Measurements from ENCODE around the gene FSIP1.

The FSIP1 gene

DNA sequence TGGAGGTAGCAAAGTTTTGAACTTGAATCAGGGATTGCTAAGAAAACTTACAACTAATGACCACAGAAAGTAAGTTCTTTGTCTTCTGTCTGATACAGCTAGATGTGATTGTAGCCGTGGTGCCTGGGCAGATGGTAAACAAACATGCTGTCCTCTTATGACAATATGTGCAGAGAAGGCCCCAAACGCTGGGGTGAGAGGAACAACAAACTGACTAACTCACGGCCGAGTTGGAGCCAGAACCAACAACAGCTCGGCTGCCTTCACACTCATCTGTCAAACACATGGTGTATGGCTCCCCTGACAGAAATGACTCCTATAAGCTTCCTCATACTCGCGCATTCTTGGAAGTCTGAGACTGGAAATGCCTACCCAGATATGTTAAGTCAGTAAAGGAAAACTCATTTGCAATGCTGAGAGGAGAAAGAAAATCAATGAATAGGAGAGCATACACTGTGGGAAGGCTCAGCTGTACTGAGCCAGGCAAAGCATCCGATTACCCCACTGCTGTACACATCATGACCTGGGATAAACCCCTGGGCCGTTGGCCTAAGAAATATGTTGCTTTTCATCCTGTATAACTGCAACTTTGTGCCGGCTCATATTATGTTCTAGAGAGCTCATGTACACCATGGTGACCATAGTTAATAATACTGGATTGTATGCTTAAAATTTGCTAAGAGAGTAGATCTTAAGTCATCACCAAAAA, 196.1 kb downstream of the FSIP1 start:
- TF ChIP-seq, protein P1, sequence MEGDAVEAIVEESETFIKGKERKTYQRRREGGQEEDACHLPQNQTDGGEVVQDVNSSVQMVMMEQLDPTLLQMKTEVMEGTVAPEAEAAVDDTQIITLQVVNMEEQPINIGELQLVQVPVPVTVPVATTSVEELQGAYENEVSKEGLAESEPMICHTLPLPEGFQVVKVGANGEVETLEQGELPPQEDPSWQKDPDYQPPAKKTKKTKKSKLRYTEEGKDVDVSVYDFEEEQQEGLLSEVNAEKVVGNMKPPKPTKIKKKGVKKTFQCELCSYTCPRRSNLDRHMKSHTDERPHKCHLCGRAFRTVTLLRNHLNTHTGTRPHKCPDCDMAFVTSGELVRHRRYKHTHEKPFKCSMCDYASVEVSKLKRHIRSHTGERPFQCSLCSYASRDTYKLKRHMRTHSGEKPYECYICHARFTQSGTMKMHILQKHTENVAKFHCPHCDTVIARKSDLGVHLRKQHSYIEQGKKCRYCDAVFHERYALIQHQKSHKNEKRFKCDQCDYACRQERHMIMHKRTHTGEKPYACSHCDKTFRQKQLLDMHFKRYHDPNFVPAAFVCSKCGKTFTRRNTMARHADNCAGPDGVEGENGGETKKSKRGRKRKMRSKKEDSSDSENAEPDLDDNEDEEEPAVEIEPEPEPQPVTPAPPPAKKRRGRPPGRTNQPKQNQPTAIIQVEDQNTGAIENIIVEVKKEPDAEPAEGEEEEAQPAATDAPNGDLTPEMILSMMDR (IDR thresholded peaks at IDR 0.05; ENCODE audit: borderline replicate concordance, insufficient read depth, low read depth, low read length) = no peak
- H3K4me3 ChIP-seq (ENCODE audit: low read depth, low read length) = no peak overlapping the region

GRCh38 chr15:39585871-39586301, 196.8 kb downstream of the FSIP1 start:
- H3K4me3 ChIP-seq (ENCODE audit: low read depth, low read length) = no peak overlapping the region

GRCh38 chr15:39585389-39585841, 197.2 kb downstream of the FSIP1 start:
- no peak overlapping the region for H3K4me3 ChIP-seq (ENCODE audit: low read depth, low read length)
- TF ChIP-seq, protein P1 (IDR thresholded peaks at IDR 0.05; ENCODE audit: borderline replicate concordance, insufficient read depth, low read depth, low read length) = no peak

More at GRCh38 chr15:39585871-39586301, 196.8 kb downstream of the FSIP1 start:
- TF ChIP-seq, protein P1 (IDR thresholded peaks at IDR 0.05; ENCODE audit: borderline replicate concordance, insufficient read depth, low read depth, low read length) = no peak

DNA sequence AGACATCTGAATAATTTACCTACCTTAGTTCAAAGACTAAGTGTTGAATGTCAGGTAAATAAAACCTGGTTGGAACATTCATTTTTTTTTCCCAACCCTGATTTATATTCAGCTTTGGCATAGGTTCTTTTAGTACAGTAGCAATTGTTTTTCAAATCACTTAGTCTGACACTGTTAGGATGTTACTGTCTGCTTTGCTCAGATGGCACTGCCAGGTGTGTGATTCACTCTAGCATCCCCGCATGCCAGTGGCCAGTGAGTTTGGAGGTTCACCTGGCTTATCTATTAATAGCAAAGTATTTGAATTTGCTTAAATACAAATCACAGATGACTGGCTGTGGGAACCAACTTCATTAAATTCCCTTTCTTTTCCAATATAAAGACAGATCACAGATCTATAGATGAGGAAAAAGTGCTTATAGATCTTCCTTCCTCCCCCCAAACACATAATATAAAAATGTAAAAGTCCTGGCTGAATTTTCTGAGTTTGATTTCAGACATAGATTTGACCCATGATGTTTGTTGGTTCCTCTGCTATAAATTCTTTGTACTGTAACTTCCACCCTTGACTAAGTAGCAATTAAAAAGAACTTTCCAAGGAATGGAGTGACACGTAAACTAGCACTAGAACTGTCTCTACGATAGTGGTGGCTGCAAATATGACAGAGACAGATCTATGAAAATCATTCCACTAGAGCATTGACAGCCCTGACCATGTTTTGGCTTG, 197.8 kb downstream of the FSIP1 start:
- TF ChIP-seq, protein P1 (IDR thresholded peaks at IDR 0.05; ENCODE audit: borderline replicate concordance, insufficient read depth, low read depth, low read length) = no peak
- H3K4me3 ChIP-seq (ENCODE audit: low read depth, low read length) = no peak overlapping the region

GRCh38 chr15:39584266-39584659, 198.4 kb downstream of the FSIP1 start:
- TF ChIP-seq, protein P1 (IDR thresholded peaks at IDR 0.05; ENCODE audit: borderline replicate concordance, insufficient read depth, low read depth, low read length) = no peak
- H3K4me3 ChIP-seq (ENCODE audit: low read depth, low read length) = no peak overlapping the region

DNA sequence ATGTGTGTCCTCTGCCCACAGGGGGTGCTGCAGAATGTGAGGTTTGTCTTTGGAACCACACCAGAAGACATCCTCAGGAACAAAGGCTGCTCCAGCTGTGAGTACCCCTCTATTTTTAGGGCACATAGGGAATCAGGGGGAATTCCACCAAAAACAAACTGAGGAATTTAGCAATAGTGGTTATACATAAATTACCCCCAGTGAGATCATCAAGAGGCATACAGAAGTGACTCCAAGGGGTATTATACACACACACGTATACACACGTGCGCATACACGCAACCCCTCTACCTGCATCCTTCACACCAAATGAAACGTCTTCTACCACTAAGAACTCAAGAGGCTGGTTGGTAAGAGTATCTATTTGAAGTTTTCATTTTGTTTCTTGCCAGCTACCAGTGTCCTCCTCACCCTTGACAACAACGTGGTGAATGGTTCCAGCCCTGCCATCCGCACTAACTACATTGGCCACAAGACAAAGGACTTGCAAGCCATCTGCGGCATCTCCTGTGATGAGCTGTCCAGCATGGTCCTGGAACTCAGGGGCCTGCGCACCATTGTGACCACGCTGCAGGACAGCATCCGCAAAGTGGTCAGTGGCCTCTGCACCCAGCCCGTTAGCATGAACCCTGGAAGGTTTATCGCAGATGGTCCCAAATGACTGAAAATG, 198.9 kb downstream of the FSIP1 start:
- H3K4me3 ChIP-seq (ENCODE audit: low read depth, low read length) = no peak overlapping the region
- TF ChIP-seq, protein P1 (IDR thresholded peaks at IDR 0.05; ENCODE audit: borderline replicate concordance, insufficient read depth, low read depth, low read length) = peak; percentile 30; the same call in 1 of the 2 replicates

Data from GM12875 (cell line).